K562 (cell line): Measurements from ENCODE around the gene SHANK3. TPM values are rescaled to one million over a fixed set of nuclear protein-coding genes. Genes with fewer than 3 reads are reported as not detected.

Experiments
- ATAC-seq: fragments of 200-7000 bp; cut with Tn5 transposase; 3 replicates; pipeline ENCODE4 v1.9.1; 2020; ENCODE audit warnings: moderate library complexity
- BruUV-seq: library from RNA; stranded (reverse); fragments of 400-500 nt; replicated peaks from 2 replicates; lab custom pipeline; 2021; lab: Mats Ljungman, UMichigan
- CTCF ChIA-PET: fragments of 300-600 bp; formaldehyde crosslinking; extraction: SDS; loops from one replicate; lab custom pipeline; 2021; ENCODE audit warnings: low intra/inter-chr PET ratio; lab: Yijun Ruan, JAX
- POLR2A ChIA-PET: fragments of 300-600, 350-650 bp; sonication (Branson Sonifier 250); formaldehyde crosslinking; extraction: SDS; loops from one replicate; lab custom pipeline; 2021; ENCODE audit warnings: antibody characterized with exemption, inconsistent platforms; lab: Yijun Ruan, JAX
- DNase-seq, 4 experiments: peaks; one replicate each; pipeline versions ENCODE4 v3.0.0 to v3.0.0-alpha.2; 2011 to 2018; ENCODE audit warnings: low spot score in 3 of 4, mixed read lengths in 3 of 4; ENCODE audit errors: extremely low read depth in 1 of 4
- FAIRE-seq: peaks from 2 replicates; lab custom pipeline; 2011; peaks lifted over from hg19 to GRCh38; lab: Jason Lieb, UNC
- H2AFZ ChIP-seq: 2 replicates; pipeline ENCODE4 v1.6.0; 2011; ENCODE audit warnings: low read depth, low read length, control low read depth, inconsistent platforms
- H3K27ac ChIP-seq: fragments of 200-600 bp; 3 replicates; pipeline ENCODE4 v1.8.0; 2011; ENCODE audit warnings: low read depth, mild to moderate bottlenecking, control low read depth, inconsistent platforms, low read length, moderate library complexity, mixed read lengths; ENCODE audit errors: extremely low read depth
- H3K27me3 ChIP-seq, 2 experiments: fragments of 300-600 bp in 1 of 2; 2 replicates in 1 of 2; 3 replicates in 1 of 2; pipeline versions ENCODE4 v1.6.0 to v1.8.0; 2011; ENCODE audit warnings: inconsistent platforms in 2 of 2, low read length in 2 of 2, mild to moderate bottlenecking in 1 of 2, mixed read lengths in 1 of 2, moderate library complexity in 1 of 2; ENCODE audit not compliant: control insufficient read depth in 2 of 2, insufficient read depth in 2 of 2
- H3K36me3 ChIP-seq: fragments of 300-600 bp; 3 replicates; pipeline ENCODE4 v1.8.0; 2011; ENCODE audit warnings: mild to moderate bottlenecking, low read length, inconsistent platforms; ENCODE audit not compliant: control insufficient read depth, insufficient read depth
- H3K4me1 ChIP-seq, 2 experiments: fragments of 200-600 bp in 1 of 2; replicated peaks in 1 of 2; 2 replicates in 1 of 2; 3 replicates in 1 of 2; pipeline versions ENCODE4 v1.5.1 to v1.8.0; 2011; ENCODE audit warnings: inconsistent platforms in 2 of 2, low read length in 2 of 2, mild to moderate bottlenecking in 1 of 2, mixed read lengths in 1 of 2, moderate library complexity in 1 of 2; ENCODE audit not compliant: control insufficient read depth in 2 of 2, insufficient read depth in 2 of 2
- H3K4me2 ChIP-seq: 2 replicates; pipeline ENCODE4 v1.6.1; 2011; ENCODE audit warnings: low read length, control low read depth, inconsistent platforms, mixed read lengths; ENCODE audit not compliant: insufficient read depth
- H3K4me3 ChIP-seq: fragments of 200-600 bp; sonication (generic), shearing (Covaris generic); 2 replicates; pipeline ENCODE4 v1.5.1; 2016; ENCODE audit warnings: control low read depth, inconsistent platforms
- H3K79me2 ChIP-seq: fragments of 200-600 bp; 3 replicates; pipeline ENCODE4 v1.8.0; 2011; ENCODE audit warnings: low read length, inconsistent platforms; ENCODE audit not compliant: control insufficient read depth, insufficient read depth
- H3K9ac ChIP-seq, 2 experiments: 2 replicates each; pipeline versions ENCODE4 v1.6.0 to v1.6.1; 2011; ENCODE audit warnings: low read depth in 2 of 2, low read length in 2 of 2, control low read depth in 1 of 2, inconsistent platforms in 1 of 2, mild to moderate bottlenecking in 1 of 2, mixed read lengths in 1 of 2; ENCODE audit not compliant: insufficient read depth in 1 of 2
- H3K9me1 ChIP-seq: one replicate; pipeline ENCODE4 v1.6.0; 2011; ENCODE audit warnings: inconsistent platforms, mild to moderate bottlenecking, low read length, moderate library complexity; ENCODE audit not compliant: control insufficient read depth, insufficient read depth
- H3K9me3 ChIP-seq: replicated peaks from 2 replicates; pipeline ENCODE4 v1.5.1; 2011; ENCODE audit warnings: low read depth, low read length, inconsistent platforms; ENCODE audit not compliant: control insufficient read depth, insufficient read depth
- H4K20me1 ChIP-seq: replicated peaks from 2 replicates; pipeline ENCODE4 v1.6.1; 2011; ENCODE audit warnings: low read length, inconsistent platforms, mixed read lengths; ENCODE audit not compliant: control insufficient read depth, insufficient read depth
- HDAC8 ChIP-seq: fragments of 450-650 bp; IDR thresholded peaks from 2 replicates; pipeline ENCODE4 v1.6.1; 2016; ENCODE audit warnings: mild to moderate bottlenecking, missing genetic modification characterization, moderate library complexity, missing compliant biosample characterization
- IFI16 ChIP-seq: fragments of 250-450 bp; sonication (Bioruptor Pico); IDR thresholded peaks from 2 replicates; pipeline ENCODE4 v2.1.2; 2022; ENCODE audit warnings: mild to moderate bottlenecking, inconsistent platforms
- KDM5B ChIP-seq: fragments of 200-600 bp; sonication (generic); IDR thresholded peaks from 2 replicates; pipeline ENCODE4 v1.6.1; 2012; ENCODE audit warnings: low read depth, mild to moderate bottlenecking, moderate library complexity, low read length, control low read depth, inconsistent platforms; ENCODE audit not compliant: insufficient replicate concordance
- MAFF ChIP-seq: IDR thresholded peaks from 2 replicates; pipeline ENCODE4 v1.6.1; 2012; ENCODE audit warnings: low read length, improper control_type of control experiment
- MAZ ChIP-seq, 2 experiments: fragments of 450-650 bp in 1 of 2; sonication (generic) in 1 of 2; formaldehyde crosslinking; IDR thresholded peaks in 1 of 2; conservative IDR thresholded peaks in 1 of 2; 2 replicates each; pipeline versions ENCODE4 v1.4.0 to v1.5.0; 2020; ENCODE audit warnings: mild to moderate bottlenecking in 1 of 2, missing genetic modification reagents in 1 of 2
- PATZ1 ChIP-seq: fragments of 250-450 bp; sonication (Bioruptor Pico); IDR thresholded peaks from 2 replicates; pipeline ENCODE4 v1.5.0; 2020; ENCODE audit warnings: mild to moderate bottlenecking, borderline replicate concordance
- RCOR1 ChIP-seq, 2 experiments: IDR thresholded peaks; 2 replicates each; pipeline ENCODE4 v1.6.1; 2012; ENCODE audit warnings: low read depth in 2 of 2, low read length in 2 of 2, borderline replicate concordance in 1 of 2, improper control_type of control experiment in 1 of 2
- RHOXF2B ChIP-seq: fragments of 250-450 bp; sonication (Bioruptor Pico); conservative IDR thresholded peaks from 2 replicates; pipeline ENCODE4 v1.5.1; 2021
- SNAPC5 ChIP-seq: fragments of 250-450 bp; sonication (Bioruptor Pico); IDR thresholded peaks from 2 replicates; pipeline ENCODE4 v1.8.0; 2021; ENCODE audit warnings: moderate library complexity, mild to moderate bottlenecking, inconsistent platforms
- TCF3 ChIP-seq: sonication (generic); formaldehyde crosslinking; IDR thresholded peaks from 2 replicates; pipeline ENCODE4 v1.4.0; 2020; ENCODE audit warnings: mild to moderate bottlenecking, missing genetic modification reagents
- ZBTB17 ChIP-seq: fragments of 450-650 bp; formaldehyde crosslinking; IDR thresholded peaks from 2 replicates; pipeline ENCODE4 v1.4.0; 2020; ENCODE audit warnings: mild to moderate bottlenecking
- WGBS: fragments of 100-300 bp; shearing (Covaris generic); methylation state at CpG from one replicate; pipeline ENCODE4 v1.1.6; 2016; ENCODE audit warnings: low coverage, mixed read lengths; ENCODE audit not compliant: insufficient coverage; ENCODE audit errors: missing lambda C conversion rate; 5-methylcytosine and 5-hydroxymethylcytosine counted together
- in situ Hi-C: fragments of 300-500 bp; cut with MboI; formaldehyde crosslinking; loops from 4 replicates; pipeline ENCODE4 v1.15.0; 2018; ENCODE audit warnings: inconsistent platforms, mixed read lengths
- intact Hi-C: fragments of 100-400 bp; cut with micrococcal nuclease; formaldehyde crosslinking; loops from 2 replicates; pipeline ENCODE4 v1.14.2; 2022
- polyA plus RNA-seq, 8 experiments: library from polyadenylated mRNA; depleted of rRNA in 4 of 8; stranded (reverse) in 5 of 8; unstranded in 3 of 8; fragments of >200 nt; fragmentation: Nextera tagmentation in 2 of 8; fragmentation: Illumina TruSeq in 1 of 8; extraction: Ambion mirVana in 2 of 8; extraction: Trizol in 1 of 8; gene quantifications; 2 replicates each; pipeline versions ENCODE4 v1.2.1 to v1.2.3, GENCODE V29; 2011 to 2014; ENCODE audit warnings: inconsistent platforms in 1 of 8, missing spikeins in 1 of 8
- total RNA-seq, 7 experiments: library from RNA; depleted of rRNA in 6 of 7; stranded (reverse); fragments of >200 nt in 6 of 7; fragmentation: Illumina TruSeq in 2 of 7; extraction: Trizol in 2 of 7; gene quantifications; 2 replicates each; pipeline versions ENCODE4 v1.2.1 to v1.2.3, GENCODE V29; 2011 to 2021; ENCODE audit warnings: low replicate concordance in 1 of 7
- TF ChIP-seq, protein P1 (sequence below): fragments of 250-450 bp; sonication (Bioruptor Pico); IDR thresholded peaks from 2 replicates; pipeline ENCODE4 v1.5.0; 2021

Gene SHANK3
- total and polyA plus RNA-seq, 9 of the 15 experiments (the other 6 are each of a cell fraction or from before 2014, with no cell fraction given): 0.01 to 0.07 (median 0.03) TPM; not detected in 6

DNA sequence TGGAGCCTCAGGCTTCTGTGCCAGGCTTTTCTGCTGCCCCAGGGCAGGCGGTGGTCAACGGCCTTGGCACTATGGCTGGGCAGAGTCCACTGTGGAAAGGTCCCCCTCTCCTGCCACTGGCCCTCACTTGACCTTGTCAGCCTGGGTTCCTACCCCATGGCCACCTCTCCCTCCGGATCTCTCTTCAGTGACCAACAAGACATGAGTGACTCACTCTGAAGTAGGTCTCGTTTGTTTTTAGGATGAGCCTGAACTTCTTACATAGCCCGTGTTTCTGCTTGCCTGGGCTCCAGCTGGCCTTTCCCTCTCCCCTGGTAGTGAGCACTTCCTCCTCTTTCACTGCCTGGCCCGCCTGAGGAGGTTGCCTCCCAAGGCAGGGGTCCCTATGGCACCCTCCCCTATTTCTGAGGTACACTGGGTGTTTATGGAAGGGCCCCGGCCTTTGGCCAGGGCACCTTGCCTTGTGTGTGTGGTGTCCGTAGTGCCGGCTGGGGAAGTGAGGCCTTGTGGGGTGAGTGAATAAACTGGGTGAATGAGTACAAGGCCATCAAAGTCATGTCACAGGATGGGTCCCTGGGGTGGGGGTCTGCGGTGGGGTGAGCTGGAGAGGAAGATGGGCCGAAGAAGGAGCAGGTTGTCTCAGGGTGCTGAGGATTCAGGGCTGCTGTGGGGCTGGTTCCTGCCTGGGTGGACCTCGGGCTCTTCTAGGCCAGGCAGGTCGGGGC lies 5.0 kb downstream of the SHANK3 start:
- Histone ChIP-seq H3K79me2 (no peaks in the 10 kb centered on the region), H3K4me2 (no peak overlapping the region), H3K27ac (no peak overlapping the region), H2AFZ (no peak overlapping the region), H3K9me3 (no peaks in the 10 kb centered on the region), H4K20me1 (no peaks in the 10 kb centered on the region), H3K36me3 (no peaks in the 10 kb centered on the region), H3K27me3 (peaks cover 4 to 24% of the 10 kb centered on the region in 2 experiments; a peak in 4 of 5 replicates), H3K4me1 (peaks cover 0 to 20% of the 10 kb centered on the region in 2 experiments; a peak in 1 of 5 replicates), H3K4me3 (no peak overlapping the region), H3K9me1 (no peaks in the 10 kb centered on the region), H3K9ac (no peak overlapping the region)
- ChIA-PET CTCF (no interaction called here), POLR2A (interaction anchor here (1.1 kb wide), 1 partner anchor 78 kb away, joined by 3 read pairs; no protein-coding TSS in a partner anchor)
- intact Hi-C loops (no loop called here), in situ Hi-C loops (no loop called here)
- ATAC-seq (no peak), DNase-seq (no peak), FAIRE-seq (no peak)
- TF ChIP-seq MAFF: no peak
- no peak for TF ChIP-seq ZBTB17 (CRISPR knock-in tag)
- TF ChIP-seq TCF3: no peak
- no peak for TF ChIP-seq RHOXF2B
- no peak for TF ChIP-seq IFI16 (CRISPR knock-in tag)
- TF ChIP-seq, protein P1, sequence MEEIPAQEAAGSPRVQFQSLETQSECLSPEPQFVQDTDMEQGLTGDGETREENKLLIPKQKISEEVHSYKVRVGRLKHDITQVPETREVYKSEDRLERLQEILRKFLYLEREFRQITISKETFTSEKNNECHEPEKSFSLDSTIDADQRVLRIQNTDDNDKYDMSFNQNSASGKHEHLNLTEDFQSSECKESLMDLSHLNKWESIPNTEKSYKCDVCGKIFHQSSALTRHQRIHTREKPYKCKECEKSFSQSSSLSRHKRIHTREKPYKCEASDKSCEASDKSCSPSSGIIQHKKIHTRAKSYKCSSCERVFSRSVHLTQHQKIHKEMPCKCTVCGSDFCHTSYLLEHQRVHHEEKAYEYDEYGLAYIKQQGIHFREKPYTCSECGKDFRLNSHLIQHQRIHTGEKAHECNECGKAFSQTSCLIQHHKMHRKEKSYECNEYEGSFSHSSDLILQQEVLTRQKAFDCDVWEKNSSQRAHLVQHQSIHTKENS (CRISPR knock-in tag): no peak
- TF ChIP-seq RCOR1 (IDR thresholded peaks at IDR 0.05; ENCODE audit: borderline replicate concordance in 1 of 2, low read depth in 2 of 2, low read length in 2 of 2): no peak
- TF ChIP-seq SNAPC5 (CRISPR knock-in tag): no peak
- no peak for TF ChIP-seq HDAC8 (tag)
- no peak for TF ChIP-seq PATZ1
- no peak for TF ChIP-seq KDM5B
- TF ChIP-seq MAZ (CRISPR knock-in tag; conservative IDR thresholded peaks at IDR 0.05 in 1 of 2, IDR thresholded peaks at IDR 0.05 in 1 of 2): no peak
- 9% methylated on average over 10 of the region's 13 CpGs for WGBS
- no TSS peak for BruUV-seq
